ENCODE data around the gene RPH3AL.

Gene RPH3AL

DNA sequence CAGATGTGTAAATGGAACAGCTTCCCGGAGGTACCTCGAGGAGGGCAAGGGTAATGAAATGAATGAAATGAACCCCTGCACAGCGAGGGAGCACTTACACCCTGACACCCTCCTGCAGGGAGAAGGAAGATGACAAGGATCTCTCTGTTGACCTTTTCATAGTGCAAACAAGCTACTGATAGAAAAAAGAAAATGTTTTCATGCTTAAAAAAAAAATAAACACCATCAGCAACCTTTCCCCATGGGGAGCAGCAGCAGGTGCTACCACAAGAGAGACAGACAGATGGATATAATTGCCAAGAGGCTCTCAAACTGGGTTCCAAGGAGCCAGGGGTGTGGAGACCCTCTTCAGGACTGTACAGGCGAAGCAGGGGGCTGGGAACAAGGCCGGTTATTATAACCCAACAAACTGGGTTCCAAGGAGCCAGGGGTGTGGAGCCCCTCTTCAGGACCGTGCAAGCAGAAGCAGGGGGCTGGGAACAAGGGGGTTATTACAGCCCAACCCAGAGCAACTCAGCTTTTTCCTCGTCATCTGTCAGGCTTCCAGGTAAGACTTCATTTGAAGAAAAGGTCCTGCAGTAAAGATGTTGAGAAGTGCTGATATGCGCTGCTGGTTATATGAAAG lies 718 bp upstream of the RPH3AL start:
- DNase-seq (ENCODE audit: low read depth) = no peak

DNA sequence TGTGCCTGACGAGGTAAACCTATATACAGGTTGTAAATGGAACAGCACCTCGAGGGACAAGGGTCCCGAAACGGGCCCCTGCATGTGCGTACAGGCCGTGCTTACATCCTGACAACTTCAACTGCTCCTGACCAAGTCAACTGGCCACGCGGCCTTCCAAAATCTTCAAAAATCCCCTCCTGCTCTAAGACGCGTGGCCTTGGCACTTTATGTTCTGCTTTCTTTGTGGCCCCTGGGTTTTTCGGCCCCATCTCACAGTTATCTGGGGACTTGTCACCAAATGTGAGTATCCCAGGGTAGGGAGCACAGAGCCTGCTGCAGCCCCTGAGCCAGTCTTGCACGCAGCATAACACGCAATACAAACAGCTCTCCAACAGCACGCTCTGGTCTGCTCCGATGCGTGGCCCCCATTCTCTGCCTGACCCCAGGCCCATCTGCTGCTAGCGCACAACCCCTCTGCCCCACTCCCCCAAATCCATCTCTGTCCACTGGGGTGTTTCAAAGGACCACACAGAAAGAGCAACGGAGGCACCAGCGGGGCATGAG lies 659 bp downstream of the RPH3AL start:
- no peak for DNase-seq (ENCODE audit: low read depth)

DNA sequence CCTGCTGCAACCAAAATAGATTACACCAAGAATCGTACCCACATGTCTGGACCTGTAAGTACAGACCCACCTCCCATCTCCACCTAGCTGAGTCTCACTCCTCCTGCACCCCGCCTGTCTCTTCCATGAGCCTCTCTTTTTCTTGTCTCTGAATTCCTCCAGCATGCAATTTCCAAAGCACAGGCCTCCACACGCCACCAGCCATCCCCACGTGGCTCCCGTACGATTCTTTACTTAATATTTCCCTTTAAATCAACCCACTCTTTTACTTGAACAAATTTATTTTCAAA lies 1.2 kb downstream of the RPH3AL start:
- DNase-seq (ENCODE audit: low read depth) = no peak

DNA sequence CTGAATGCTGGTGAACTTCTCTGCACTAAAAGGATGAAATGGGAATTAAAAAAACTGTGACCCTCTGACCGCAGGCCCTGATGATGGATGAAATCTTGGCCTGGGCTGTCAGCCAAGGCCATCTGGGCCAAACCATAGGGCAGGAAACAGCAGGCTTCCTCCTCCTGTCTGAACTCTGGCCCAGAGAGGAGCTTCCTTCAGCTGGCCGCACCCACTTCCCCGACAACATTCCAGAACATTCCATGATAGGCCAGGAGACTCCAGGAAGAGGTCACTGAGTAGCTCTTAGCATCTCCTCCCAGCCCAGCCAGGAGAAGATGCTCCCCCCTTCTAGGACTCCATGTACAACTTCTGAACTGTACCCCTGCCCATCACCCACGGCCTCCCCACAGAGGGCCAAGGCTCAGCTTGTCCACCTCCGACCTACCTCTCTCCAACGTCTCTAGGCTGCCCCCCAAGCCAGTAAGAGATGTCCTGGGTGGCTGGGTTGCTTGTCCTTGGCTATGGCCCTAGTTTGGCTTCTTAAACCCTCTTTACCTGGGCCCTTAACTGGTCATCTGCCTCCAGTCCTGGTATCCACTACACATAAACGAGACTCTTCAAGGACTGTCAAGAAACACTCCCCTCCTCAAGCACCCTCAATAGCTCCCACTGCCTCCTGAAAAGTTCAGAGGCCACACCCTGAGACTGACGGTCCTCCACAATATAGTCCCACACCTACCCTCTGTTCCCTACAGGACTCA lies 1.7 kb downstream of the RPH3AL start:
- DNase-seq (ENCODE audit: low read depth) = no peak

DNA sequence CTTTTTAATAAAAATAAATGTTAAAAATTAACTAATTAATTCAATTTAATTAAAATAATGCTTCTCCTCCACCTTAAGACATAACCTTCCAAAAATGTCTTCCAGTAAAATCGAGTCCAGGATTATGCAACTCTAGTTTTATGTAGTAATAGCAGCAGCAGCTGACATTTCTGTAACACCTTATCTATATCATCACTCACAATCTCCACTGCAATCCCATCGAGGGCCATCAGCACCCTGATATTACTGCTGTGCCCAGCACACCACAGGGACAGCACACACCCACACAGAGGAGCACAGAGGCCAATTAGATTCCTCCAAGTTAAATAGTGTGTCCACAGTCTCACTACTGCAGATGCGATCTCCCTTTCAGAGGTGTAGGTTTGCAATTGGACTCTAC lies 2.9 kb downstream of the RPH3AL start:
- no peak for DNase-seq (ENCODE audit: low read depth)

DNA sequence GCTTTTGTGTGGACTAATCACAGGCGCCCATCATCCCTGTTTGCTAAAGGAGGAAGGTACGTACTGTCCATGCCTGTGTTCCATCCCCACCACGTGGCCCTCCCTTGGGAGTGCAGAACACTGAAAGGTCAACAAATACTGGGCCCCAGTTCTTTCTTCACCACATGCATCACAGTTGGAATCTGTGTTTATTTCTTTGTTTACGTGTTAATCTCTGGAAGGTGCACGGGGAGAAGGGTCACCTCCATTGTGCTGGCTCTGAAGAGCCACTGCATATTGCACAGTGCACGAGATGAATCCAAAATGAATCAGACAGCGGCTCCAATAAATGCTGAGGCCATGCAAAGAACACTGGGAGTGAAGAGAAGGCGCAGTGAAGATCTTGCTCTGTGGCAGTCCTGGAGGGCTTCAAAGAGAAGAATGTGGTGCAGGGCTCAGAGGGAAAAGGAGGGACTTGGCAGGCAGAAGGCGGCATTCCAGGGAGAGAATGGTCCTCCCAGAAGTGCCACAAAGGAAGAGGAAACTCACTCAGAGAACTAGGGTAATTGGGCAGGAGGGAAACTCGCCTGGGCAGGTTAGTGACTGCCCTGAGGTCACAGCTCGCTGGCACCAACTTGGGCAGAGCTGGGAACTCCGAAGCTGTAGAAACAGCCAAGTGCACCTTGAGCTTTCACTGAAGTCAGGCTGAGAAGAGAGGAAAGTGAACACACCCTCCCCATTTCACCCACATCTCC lies 3.7 kb downstream of the RPH3AL start:
- DNase-seq (ENCODE audit: low read depth) = no peak

DNA sequence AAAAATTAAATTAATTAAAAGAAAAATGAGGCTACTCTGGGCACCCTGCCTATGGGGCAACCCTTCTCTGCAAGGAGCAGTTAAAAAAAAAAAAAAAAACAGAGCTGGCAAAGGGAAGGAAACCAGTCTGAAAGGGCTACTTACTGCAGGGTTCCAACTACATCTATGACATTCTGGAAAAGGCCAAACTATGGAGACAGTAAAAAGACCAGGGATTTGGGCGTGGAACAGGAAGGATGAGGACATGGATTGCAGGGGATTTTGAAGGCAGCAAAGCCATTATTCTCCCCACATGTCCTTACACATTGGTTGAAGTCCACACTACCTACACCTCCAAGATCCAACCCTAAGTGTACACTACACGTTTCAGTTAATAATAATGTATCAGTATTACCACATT lies 4.6 kb downstream of the RPH3AL start:
- DNase-seq (ENCODE audit: low read depth) = no peak

DNA sequence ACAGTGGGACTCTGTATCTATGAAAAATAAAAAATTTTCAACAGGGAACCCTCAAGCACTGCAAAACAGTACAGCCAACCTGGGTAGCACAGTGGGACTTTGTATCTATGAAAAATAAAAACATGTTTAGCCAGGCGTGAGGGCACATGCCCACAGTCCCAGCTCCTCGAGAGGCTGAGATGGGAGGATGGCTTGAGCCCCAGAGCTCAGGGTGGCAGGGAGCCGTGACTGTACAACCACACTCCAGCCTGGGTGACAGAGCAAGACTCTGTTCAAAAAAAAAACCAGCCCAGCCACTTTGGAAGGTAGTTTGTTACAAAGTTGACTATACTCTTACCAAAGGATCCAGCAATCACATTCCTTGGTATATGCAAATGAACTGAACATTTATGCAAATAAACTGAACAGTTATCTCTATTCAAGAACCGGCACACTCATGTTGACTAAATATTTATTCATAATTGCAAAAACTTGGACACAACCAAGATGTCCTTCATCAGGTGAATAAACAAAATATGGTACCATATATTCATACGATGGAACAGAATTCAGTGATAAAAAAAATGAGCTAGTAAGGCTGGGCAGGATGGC lies 5.2 kb downstream of the RPH3AL start:
- DNase-seq (ENCODE audit: low read depth) = no peak

DNA sequence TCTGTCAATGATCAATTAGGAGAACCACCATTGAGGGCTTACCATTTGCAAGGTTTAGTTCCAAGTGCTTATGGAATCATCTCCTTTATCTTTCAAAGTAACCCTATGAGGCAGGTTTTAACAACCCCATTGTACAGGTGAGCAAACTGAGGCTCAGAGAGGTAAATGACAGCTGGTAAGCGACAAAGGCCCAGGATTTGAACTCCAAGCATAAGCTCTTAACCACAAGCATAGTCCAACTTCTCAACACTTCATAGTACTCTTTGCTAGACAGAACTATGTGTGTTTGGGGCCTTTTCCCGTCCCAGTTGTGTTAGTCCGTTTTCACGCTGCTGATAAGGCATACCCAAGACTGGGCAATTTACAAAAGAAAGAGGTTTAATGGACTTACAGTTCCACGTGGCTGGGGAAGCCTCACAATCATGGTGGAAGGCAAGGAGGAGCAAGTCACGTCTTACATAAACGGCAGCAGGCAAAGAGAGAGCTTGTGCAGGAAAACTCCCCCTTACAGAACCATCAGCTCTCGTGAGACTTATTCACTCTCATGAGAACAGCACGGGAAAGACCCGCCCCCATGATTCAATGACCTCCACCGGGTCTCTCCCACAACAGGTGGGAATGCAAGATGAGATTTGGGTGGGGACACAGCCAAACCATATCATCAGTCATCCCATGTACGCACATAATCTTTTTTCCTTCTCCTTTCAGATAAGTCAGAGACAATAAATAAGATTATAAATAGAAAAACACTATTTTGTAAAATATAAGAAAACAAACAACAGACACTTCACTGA lies 6.4 kb downstream of the RPH3AL start:
- DNase-seq (ENCODE audit: low read depth) = no peak

DNA sequence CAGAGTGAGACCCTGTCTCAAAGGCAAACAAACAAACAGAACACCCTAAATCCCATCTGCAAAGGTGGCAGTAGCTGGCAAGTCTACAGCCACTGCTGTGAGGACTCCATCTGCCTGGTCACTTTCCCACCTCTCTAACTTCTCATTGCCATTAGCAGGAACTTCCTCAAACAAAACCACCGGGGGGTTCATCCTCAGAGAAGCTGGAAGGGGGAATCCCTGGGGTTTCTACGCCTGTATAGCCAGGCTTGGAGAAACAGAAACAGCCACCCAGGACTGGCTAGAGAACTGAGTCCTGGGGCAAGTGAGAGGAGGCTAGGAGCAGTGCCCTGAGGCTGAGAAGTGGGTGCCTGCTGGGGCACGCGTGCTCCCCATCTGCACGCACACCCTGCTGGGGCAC lies 7.3 kb downstream of the RPH3AL start:
- DNase-seq (ENCODE audit: low read depth) = no peak

DNA sequence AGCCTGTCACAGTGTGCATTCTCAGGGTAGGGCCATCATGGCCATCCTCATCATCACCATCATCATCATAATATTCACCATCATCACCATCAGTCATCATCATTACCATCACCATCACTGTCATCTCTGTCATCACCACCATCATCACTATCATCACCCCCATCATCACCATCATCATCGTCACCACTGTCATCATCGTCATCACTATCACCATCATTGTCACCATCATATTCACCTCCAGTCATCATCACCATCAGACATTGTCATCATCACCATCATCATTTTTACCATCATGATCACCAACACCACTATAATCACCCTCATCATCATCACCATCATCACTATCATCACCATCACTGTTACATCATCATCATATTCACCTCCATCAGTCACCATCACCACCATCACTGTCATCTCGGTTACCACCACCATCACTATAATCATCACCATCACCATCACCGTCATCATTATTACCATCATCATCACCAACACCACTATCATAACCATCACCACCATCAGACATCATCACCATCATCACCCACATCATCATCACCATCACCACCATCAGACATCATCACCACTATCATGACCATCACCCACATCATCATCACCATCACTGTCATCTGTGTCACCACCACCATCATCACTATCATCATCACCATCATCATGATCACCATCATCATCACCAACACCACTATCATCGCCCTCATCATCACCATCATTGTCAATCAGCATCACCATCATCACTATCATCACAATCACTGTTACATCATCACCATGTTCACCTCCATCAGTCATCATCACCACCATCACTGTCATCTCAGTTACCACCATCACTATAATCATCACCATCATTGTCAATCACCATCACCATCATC lies 8.5 kb downstream of the RPH3AL start:
- DNase-seq (ENCODE audit: low read depth) = no peak

DNA sequence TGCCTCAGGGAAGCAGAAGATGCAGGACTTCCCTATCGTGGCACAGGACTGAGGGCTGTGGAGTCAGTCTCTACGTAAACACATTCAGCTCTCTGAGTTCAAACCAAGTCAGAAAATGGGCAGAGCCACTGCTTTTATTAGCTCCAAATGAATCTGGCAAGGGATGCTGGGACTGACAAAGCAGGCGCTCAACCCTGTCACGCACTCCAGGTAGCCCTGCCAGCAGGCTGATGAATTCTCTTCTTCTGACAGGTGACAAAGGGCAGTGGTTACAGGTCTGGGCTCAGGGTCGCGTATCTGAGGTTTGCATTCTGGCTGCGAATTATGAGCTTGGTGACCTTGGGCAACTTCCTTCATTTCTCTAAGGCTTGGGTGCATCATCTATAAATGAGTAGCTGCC lies 9.4 kb downstream of the RPH3AL start:
- no peak for DNase-seq (ENCODE audit: low read depth)

DNA sequence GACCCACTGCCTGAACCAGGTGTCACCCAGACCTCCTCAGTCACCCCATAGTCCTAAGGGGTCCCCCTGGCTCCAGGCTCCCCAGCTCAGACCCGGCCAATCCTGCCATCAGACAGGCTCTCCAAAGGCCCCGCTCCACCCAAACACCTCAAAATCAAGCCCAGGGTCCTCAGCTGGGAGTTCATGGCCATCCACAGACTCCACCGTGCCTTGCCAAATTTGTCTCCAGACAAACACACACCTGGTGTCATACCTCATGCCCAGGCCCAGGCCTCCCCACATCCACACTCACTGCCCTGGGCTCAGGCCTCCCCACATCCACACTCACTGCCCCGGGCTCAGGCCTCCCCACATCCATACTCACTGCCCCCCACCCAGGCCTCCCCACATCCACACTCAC lies 12.5 kb downstream of the RPH3AL start:
- no peak for DNase-seq (ENCODE audit: low read depth)

DNA sequence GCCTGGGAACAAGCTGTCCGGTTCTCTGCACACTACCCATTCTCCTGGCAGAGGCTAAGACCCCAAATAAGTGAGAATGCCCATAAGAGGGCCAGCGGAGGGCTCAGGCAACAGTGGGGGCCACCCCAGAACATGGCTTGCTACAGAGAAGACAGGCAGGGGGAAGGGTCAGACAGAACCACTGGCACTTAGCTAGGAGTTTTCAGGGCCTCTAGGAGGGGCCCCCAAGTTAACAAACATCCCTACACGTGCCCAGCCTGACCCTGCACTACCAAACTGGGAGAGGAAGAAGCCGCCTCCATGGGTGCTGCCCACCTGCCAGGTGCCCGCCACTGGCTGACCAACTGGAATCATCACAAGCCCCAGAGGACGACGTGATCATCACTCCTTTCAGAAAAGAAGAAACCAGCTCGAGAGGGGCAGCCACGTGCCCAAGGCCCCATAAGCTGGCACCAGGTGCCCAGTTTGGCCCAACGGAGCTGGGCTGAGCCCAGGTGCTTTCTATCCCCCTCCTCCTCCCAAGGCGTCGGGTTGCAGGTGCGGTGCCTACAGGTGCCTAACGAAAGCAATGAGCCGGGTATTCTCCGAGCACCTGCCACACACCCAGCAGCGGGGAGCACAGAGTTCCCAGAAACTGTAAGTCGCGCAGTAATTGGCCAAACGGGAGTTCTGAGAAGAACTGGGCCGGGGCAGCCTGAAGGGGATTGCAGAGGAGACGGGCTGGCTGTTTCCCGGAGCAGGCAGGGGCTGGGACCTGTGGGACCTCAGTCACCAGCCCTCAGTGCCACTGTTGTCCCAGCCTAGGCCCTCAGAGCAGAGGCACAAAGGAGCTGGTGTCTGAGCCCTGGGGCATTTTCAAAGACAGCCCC lies 13.2 kb downstream of the RPH3AL start:
- no peak for DNase-seq (ENCODE audit: low read depth)

DNA sequence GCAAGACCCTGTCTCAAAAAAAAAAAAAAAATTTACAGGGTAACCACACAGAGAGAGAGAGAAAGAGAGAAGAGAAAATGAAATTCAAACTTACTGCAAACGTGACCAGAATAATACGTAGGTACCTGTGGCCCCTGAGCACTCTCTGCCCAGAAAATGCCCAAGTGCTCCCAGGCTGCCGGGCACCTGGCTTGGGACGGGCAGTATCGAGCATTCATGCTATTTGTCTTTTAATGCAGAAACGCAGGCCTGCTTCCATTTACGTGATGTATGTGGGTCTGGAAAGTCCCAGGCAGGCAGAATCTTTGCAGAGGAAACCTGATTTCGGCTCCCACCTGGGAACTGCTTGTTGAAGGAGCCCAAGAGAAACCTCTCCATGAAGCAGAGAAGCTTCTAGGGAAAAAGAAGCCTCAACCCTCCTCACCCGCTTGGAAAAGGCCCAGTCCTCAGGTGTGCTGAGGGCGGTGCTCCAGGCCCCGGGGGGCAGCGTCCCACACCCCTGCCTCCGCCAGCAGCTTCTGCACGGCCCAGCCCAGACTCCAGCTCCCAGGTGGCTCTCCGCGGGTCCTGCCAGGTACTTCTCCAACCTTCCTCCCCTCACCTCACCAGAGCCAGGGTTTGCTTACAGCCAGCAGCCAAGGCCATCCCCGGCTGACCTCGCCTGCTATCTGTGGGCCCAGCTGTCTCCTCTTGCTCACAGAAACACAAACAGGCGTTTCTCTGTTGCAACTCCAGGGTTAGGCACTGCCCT lies 14.0 kb downstream of the RPH3AL start:
- DNase-seq (ENCODE audit: low read depth) = no peak

DNA sequence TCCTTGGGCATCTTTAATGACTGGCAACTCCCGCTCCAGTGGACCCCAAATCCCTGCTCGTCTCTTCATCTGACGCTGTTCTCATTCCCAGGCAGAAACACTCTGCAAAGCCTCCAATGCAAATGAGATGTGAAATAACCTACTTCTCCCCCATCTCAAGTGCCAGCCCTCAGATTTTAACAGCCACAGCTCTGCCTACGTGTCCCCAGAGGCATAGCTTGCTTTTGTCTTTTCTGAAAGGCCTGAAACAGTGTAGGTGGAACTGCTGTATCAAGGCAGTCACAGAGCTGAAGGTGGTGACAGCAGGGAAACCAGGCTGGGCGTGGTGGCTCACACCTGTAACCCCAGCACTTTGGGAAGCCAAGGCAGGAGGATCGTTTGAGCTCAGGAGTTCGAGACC lies 14.7 kb downstream of the RPH3AL start:
- DNase-seq (ENCODE audit: low read depth) = no peak

DNA sequence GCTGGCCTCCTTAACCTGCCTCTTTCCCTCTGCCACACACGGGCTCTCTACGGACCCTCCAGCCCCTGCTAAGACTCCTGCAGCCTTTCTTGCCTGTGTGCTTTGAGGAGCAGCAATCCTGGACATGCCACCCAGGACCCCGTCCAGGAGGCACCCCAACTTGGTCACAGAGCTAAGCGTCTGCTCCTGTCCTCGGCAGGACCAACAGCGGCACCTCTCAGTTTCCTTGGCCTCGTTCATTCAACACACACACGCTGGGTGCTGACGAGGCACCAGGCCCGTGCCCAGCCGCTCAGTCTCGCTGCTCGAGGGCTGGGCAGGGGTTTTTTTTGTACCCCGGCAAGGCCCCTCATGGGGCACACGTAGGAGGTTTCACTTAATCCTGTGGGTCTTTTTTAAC lies 15.2 kb downstream of the RPH3AL start:
- no peak for DNase-seq (ENCODE audit: low read depth)

DNA sequence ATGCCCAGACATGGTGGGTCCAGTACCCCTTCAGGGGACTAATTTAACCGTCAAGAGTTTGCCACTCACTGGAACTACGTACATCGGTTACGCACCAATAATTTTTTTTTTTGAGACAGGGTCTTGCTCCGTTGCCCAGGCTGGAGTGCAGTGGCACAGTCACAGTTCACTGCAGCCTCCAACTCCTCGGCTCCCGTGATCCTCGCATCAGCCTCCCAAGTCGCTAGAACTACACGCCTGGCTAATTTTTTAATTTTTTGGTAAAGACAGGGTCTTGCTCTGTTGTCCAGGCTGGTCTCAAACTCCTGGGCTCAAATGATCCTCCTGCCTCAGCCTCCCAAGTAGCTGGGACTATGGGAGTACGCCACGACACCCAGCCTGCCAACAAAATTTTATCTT lies 15.6 kb downstream of the RPH3AL start:
- no peak for DNase-seq (ENCODE audit: low read depth)
